ENCODE data around the gene OPCML.

Gene OPCML

DNA sequence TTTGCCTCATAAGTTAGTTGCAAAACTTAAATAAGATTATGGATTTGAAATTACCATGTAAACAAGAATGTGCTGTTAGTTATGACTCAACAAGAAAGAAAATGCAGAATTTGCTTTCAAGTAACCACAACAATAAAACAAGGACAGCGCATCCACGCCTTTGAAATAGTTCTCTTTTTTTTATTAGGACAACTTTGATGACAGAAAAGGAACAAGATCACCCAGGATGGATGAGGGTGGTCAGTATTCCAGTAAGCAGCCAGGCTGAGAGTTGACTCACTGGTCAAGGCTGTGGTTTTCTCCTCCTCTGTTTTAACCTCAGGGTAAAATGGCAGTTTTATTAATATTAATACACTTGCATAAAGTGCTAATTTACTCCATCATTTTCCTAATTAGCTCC lies 544.4 kb downstream of the OPCML start:
- Histone ChIP-seq H3K27me3 (replicated peaks; ENCODE audit: insufficient read depth, low read length) (no peaks in the 10 kb centered on the region), H3K79me2 (ENCODE audit: low read length) (no peaks in the 10 kb centered on the region), H3K9me3 (replicated peaks; ENCODE audit: insufficient read depth, low read length) (no peaks in the 10 kb centered on the region), H3K4me3 (ENCODE audit: low read length) (no peak overlapping the region), H4K20me1 (ENCODE audit: insufficient read depth, low read length) (no peaks in the 10 kb centered on the region), H3K4me2 (ENCODE audit: low read depth, low read length) (no peak overlapping the region), H3K27ac (ENCODE audit: low read length) (no peak overlapping the region), H3F3A (ENCODE audit: insufficient read depth, low read length) (no peaks in the 10 kb centered on the region), H3K9me2 (replicated peaks; ENCODE audit: insufficient read depth, low read length) (no peaks in the 10 kb centered on the region), H3K4me1 (ENCODE audit: low read length) (no peaks in the 10 kb centered on the region), H3K9ac (ENCODE audit: low read length) (no peak overlapping the region), H2AFZ (ENCODE audit: low read length) (no peak overlapping the region), H3K36me3 (replicated peaks; ENCODE audit: insufficient read depth, low read length) (no peaks in the 10 kb centered on the region)
- TF ChIP-seq EZH2phosphoT487 (IDR thresholded peaks at IDR 0.05; ENCODE audit: low read length) (no peak), EZH2 (optimal IDR thresholded peaks at IDR 0.05; ENCODE audit: low read depth, low read length) (no peak)
- TF ChIP-seq, protein P1, sequence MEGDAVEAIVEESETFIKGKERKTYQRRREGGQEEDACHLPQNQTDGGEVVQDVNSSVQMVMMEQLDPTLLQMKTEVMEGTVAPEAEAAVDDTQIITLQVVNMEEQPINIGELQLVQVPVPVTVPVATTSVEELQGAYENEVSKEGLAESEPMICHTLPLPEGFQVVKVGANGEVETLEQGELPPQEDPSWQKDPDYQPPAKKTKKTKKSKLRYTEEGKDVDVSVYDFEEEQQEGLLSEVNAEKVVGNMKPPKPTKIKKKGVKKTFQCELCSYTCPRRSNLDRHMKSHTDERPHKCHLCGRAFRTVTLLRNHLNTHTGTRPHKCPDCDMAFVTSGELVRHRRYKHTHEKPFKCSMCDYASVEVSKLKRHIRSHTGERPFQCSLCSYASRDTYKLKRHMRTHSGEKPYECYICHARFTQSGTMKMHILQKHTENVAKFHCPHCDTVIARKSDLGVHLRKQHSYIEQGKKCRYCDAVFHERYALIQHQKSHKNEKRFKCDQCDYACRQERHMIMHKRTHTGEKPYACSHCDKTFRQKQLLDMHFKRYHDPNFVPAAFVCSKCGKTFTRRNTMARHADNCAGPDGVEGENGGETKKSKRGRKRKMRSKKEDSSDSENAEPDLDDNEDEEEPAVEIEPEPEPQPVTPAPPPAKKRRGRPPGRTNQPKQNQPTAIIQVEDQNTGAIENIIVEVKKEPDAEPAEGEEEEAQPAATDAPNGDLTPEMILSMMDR (IDR thresholded peaks at IDR 0.05; ENCODE audit: low read length): no peak
- DNase-seq: no peak

- H3K27me3 ChIP-seq (replicated peaks; ENCODE audit: insufficient read depth, low read length): no peaks in the 10 kb centered on the region
- no peak for DNase-seq
- no peaks in the 10 kb centered on the region for H3K9me2 ChIP-seq (replicated peaks; ENCODE audit: insufficient read depth, low read length)
- H3K36me3 ChIP-seq (replicated peaks; ENCODE audit: insufficient read depth, low read length): no peaks in the 10 kb centered on the region
- H3K4me1 ChIP-seq (ENCODE audit: low read length): no peaks in the 10 kb centered on the region
- TF ChIP-seq EZH2 (optimal IDR thresholded peaks at IDR 0.05; ENCODE audit: low read depth, low read length) (no peak), EZH2phosphoT487 (IDR thresholded peaks at IDR 0.05; ENCODE audit: low read length) (no peak)
- TF ChIP-seq, protein P1 (IDR thresholded peaks at IDR 0.05; ENCODE audit: low read length): no peak
- no peaks in the 10 kb centered on the region for H3K9me3 ChIP-seq (replicated peaks; ENCODE audit: insufficient read depth, low read length)
- H3K79me2 ChIP-seq (ENCODE audit: low read length): no peaks in the 10 kb centered on the region
- H3K4me2 ChIP-seq (ENCODE audit: low read depth, low read length): no peak overlapping the region
- H3K4me3 ChIP-seq (ENCODE audit: low read length): no peak overlapping the region
- H2AFZ ChIP-seq (ENCODE audit: low read length): no peak overlapping the region
- no peak overlapping the region for H3K27ac ChIP-seq (ENCODE audit: low read length)
- no peaks in the 10 kb centered on the region for H3F3A ChIP-seq (ENCODE audit: insufficient read depth, low read length)
- H3K9ac ChIP-seq (ENCODE audit: low read length): no peak overlapping the region
- H4K20me1 ChIP-seq (ENCODE audit: insufficient read depth, low read length): no peaks in the 10 kb centered on the region
Observed at GRCh38 chr11:132983641-132983978, 548.7 kb downstream of the OPCML start.

- Histone ChIP-seq H3K9me2 (replicated peaks; ENCODE audit: insufficient read depth, low read length) (no peaks in the 10 kb centered on the region), H3K4me3 (ENCODE audit: low read length) (no peak overlapping the region), H3K79me2 (ENCODE audit: low read length) (no peaks in the 10 kb centered on the region), H3K9me3 (replicated peaks; ENCODE audit: insufficient read depth, low read length) (no peaks in the 10 kb centered on the region), H3K4me2 (ENCODE audit: low read depth, low read length) (no peak overlapping the region), H4K20me1 (ENCODE audit: insufficient read depth, low read length) (no peaks in the 10 kb centered on the region), H2AFZ (ENCODE audit: low read length) (no peak overlapping the region), H3K36me3 (replicated peaks; ENCODE audit: insufficient read depth, low read length) (no peaks in the 10 kb centered on the region), H3F3A (ENCODE audit: insufficient read depth, low read length) (no peaks in the 10 kb centered on the region), H3K27ac (ENCODE audit: low read length) (no peak overlapping the region), H3K4me1 (ENCODE audit: low read length) (no peaks in the 10 kb centered on the region), H3K27me3 (replicated peaks; ENCODE audit: insufficient read depth, low read length) (no peaks in the 10 kb centered on the region), H3K9ac (ENCODE audit: low read length) (no peak overlapping the region)
- no peak for DNase-seq
- no peak for TF ChIP-seq EZH2 (optimal IDR thresholded peaks at IDR 0.05; ENCODE audit: low read depth, low read length)
Observed at GRCh38 chr11:132982772-132983640, 549.3 kb downstream of the OPCML start.
